A673 (cell line): ENCODE measurements around the gene TGIF2. TPM values are rescaled to one million over a fixed set of nuclear protein-coding genes. Genes with fewer than 3 reads are reported as not detected.

Experiments
- BruUV-seq: library from RNA; stranded (reverse); fragments of 400-500 nt; replicated peaks from 2 replicates; lab custom pipeline; 2021; lab: Mats Ljungman, UMichigan
- CTCF ChIA-PET: fragments of 300-600 bp; sonication (Branson Sonifier 250); formaldehyde crosslinking; loops from one replicate; lab custom pipeline; 2022; ENCODE audit warnings: antibody characterized with exemption; lab: Charles Lee
- POLR2A ChIA-PET: fragments of 300-600 bp; sonication (Branson Sonifier 250); formaldehyde crosslinking; loops from one replicate; lab custom pipeline; 2022; ENCODE audit warnings: antibody characterized with exemption; ENCODE audit not compliant: low non-redundant PET; lab: Charles Lee
- DNase-seq: peaks from one replicate; pipeline ENCODE4 v3.0.0-alpha.2; 2015; ENCODE audit warnings: low spot score
- H3K27ac ChIP-seq: fragments of 200-600 bp; sonication (generic); 2 replicates; pipeline ENCODE4 v1.5.1; 2016; ENCODE audit warnings: mixed run types, low read depth, mild to moderate bottlenecking, mixed read lengths, antibody characterized with exemption, low read length; ENCODE audit not compliant: poor library complexity, severe bottlenecking
- H3K27me3 ChIP-seq: fragments of 200-600 bp; sonication (generic); replicated peaks from 2 replicates; pipeline ENCODE4 v1.6.1; 2017; ENCODE audit warnings: mixed run types, low read depth, mild to moderate bottlenecking, mixed read lengths, antibody characterized with exemption, low read length; ENCODE audit not compliant: insufficient read depth, poor library complexity
- H3K36me3 ChIP-seq: fragments of 200-600 bp; sonication (generic); 2 replicates; pipeline ENCODE4 v1.6.1; 2016; ENCODE audit warnings: mixed run types, mild to moderate bottlenecking, mixed read lengths, antibody characterized with exemption, low read length; ENCODE audit not compliant: insufficient read depth, poor library complexity, severe bottlenecking
- H3K4me1 ChIP-seq: fragments of 200-600 bp; sonication (generic); 2 replicates; pipeline ENCODE4 v1.6.1; 2017; ENCODE audit warnings: mixed run types, mild to moderate bottlenecking, mixed read lengths, antibody characterized with exemption, low read length; ENCODE audit not compliant: insufficient read depth, poor library complexity, severe bottlenecking
- H3K4me3 ChIP-seq: fragments of 200-600 bp; sonication (generic); 2 replicates; pipeline ENCODE4 v1.5.1; 2016; ENCODE audit warnings: low read depth, mixed run types, mild to moderate bottlenecking, mixed read lengths, low read length; ENCODE audit not compliant: poor library complexity, severe bottlenecking
- H3K9me3 ChIP-seq: fragments of 200-600 bp; sonication (generic); 2 replicates; pipeline ENCODE4 v1.6.1; 2016; ENCODE audit warnings: mixed run types, low read depth, mild to moderate bottlenecking, mixed read lengths, antibody characterized with exemption, low read length; ENCODE audit not compliant: poor library complexity, severe bottlenecking
- CTCF ChIP-seq: fragments of 300-800, 200-600 bp; sonication (generic); conservative IDR thresholded peaks from 2 replicates; pipeline ENCODE4 v1.5.1; 2017; ENCODE audit warnings: low read depth, mild to moderate bottlenecking, antibody characterized with exemption, low read length, moderate library complexity, mixed read lengths
- EZH2 ChIP-seq: fragments of 200-600 bp; sonication (generic); IDR thresholded peaks from 2 replicates; pipeline ENCODE4 v1.6.1; 2017; ENCODE audit warnings: borderline replicate concordance, low read depth, mild to moderate bottlenecking, mixed read lengths, antibody characterized with exemption, low read length; ENCODE audit not compliant: poor library complexity, severe bottlenecking
- intact Hi-C: fragments of 100-400 bp; cut with micrococcal nuclease; formaldehyde crosslinking; loops from one replicate; pipeline ENCODE4 v1.10.0; 2022; ENCODE audit not compliant: unreplicated experiment
- total RNA-seq: library from RNA; stranded (reverse); gene quantifications from 2 replicates; pipeline ENCODE4 v1.2.3, GENCODE V29; 2021

Gene TGIF2
- total RNA-seq, 1 experiment from 2014 or later, result 59.0 TPM

GRCh38 chr20:36546111-36546736, 27.2 kb upstream of the TGIF2 start:
- POLR2A ChIA-PET, result no interaction called here
- Histone ChIP-seq H3K27me3 (no peaks in the 10 kb centered on the region), H3K27ac (no peak overlapping the region), H3K36me3 (no peaks in the 10 kb centered on the region), H3K4me3 (no peak overlapping the region), H3K4me1 (peaks cover 5% of the 10 kb centered on the region), H3K9me3 (no peaks in the 10 kb centered on the region)
- TF ChIP-seq CTCF (no peak), EZH2 (no peak)
- DNase-seq, result no peak
- no TSS peak for BruUV-seq
- intact Hi-C loops, result no loop called here
- CTCF ChIA-PET, result interaction anchor here (0.7 kb wide), 1 partner anchor 648 kb away, joined by 3 read pairs; no protein-coding TSS in a partner anchor

- Histone ChIP-seq H3K27ac (no peak overlapping the region), H3K4me1 (peaks cover 5% of the 10 kb centered on the region), H3K27me3 (no peaks in the 10 kb centered on the region), H3K9me3 (no peaks in the 10 kb centered on the region), H3K4me3 (no peak overlapping the region), H3K36me3 (no peaks in the 10 kb centered on the region)
- TF ChIP-seq EZH2 (no peak), CTCF (no peak)
- intact Hi-C loops, result no loop called here
- ChIA-PET CTCF (interaction anchor here (0.6 kb wide), 1 partner anchor 45 kb away, joined by 3 read pairs; no protein-coding TSS in a partner anchor), POLR2A (no interaction called here)
- no TSS peak for BruUV-seq
- no peak for DNase-seq
These were observed 26.0 kb upstream of the TGIF2 start for GRCh38 chr20:36547186-36548005.

GRCh38 chr20:36548006-36548315, 25.4 kb upstream of the TGIF2 start:
- intact Hi-C loops, result no loop called here

More at GRCh38 chr20:36548006-36548315, 25.4 kb upstream of the TGIF2 start:
- H3K27me3 ChIP-seq, result no peaks in the 10 kb centered on the region
- no peaks in the 10 kb centered on the region for H3K9me3 ChIP-seq
- no peaks in the 10 kb centered on the region for H3K36me3 ChIP-seq
- peak; percentile 47 for DNase-seq
- no peak overlapping the region for H3K27ac ChIP-seq
- peaks cover 5% of the 10 kb centered on the region for H3K4me1 ChIP-seq
- POLR2A ChIA-PET, result no interaction called here
- BruUV-seq, result no TSS peak
- CTCF ChIA-PET, result interaction anchor here (0.6 kb wide), 3 partner anchors 9 to 73 kb away, joined by 3 to 8 read pairs (median 4); no protein-coding TSS in a partner anchor
- TF ChIP-seq CTCF (peak; percentile 60), EZH2 (no peak)
- H3K4me3 ChIP-seq, result no peak overlapping the region
